H1 (cell line): ENCODE data around the gene PANX2. TPM values are rescaled to one million over a fixed set of nuclear protein-coding genes. Genes with fewer than 3 reads are reported as not detected.
A peak's percentile ranks its signal among the peaks of the same experiment; 100 is the strongest.

Source experiments
- CTCF ChIA-PET: fragments of 300-600 bp; sonication (Branson Sonifier 250); formaldehyde crosslinking; loops from one replicate; lab custom pipeline; 2021; ENCODE audit not compliant: partially characterized antibody; lab: Charles Lee
- POLR2A ChIA-PET: fragments of 300-600 bp; sonication (Branson Sonifier 250); formaldehyde crosslinking; loops from one replicate; lab custom pipeline; 2021; ENCODE audit warnings: inconsistent platforms; ENCODE audit not compliant: partially characterized antibody; lab: Charles Lee
- DNase-seq, 2 experiments: peaks; one replicate each; pipeline versions ENCODE4 v3.0.0 to v3.0.0-alpha.2; 2010 to 2022; ENCODE audit warnings: low spot score in 2 of 2, low read depth in 1 of 2, mixed read lengths in 1 of 2
- FAIRE-seq: peaks from 2 replicates; lab custom pipeline; 2011; peaks lifted over from hg19 to GRCh38; lab: Jason Lieb, UNC
- H2AFZ ChIP-seq: 2 replicates; pipeline ENCODE4 v1.8.1; 2012; ENCODE audit warnings: low read length, inconsistent platforms
- H2AK5ac ChIP-seq: 2 replicates; pipeline ENCODE4 v1.6.1; 2013; ENCODE audit warnings: low read depth, low read length
- H2BK120ac ChIP-seq: replicated peaks from 2 replicates; pipeline ENCODE3; 2013; ENCODE audit warnings: low read depth, low read length, inconsistent platforms
- H2BK12ac ChIP-seq: 2 replicates; pipeline ENCODE4 v1.6.1; 2013; ENCODE audit warnings: low read depth, low read length
- H2BK15ac ChIP-seq: 2 replicates; pipeline ENCODE4 v1.6.1; 2013; ENCODE audit warnings: low read length
- H2BK20ac ChIP-seq: 2 replicates; pipeline ENCODE4 v1.6.1; 2013; ENCODE audit warnings: low read length
- H2BK5ac ChIP-seq: 2 replicates; pipeline ENCODE4 v1.6.1; 2013; ENCODE audit warnings: low read depth, low read length
- H3K14ac ChIP-seq: 2 replicates; pipeline ENCODE4 v1.6.1; 2013; ENCODE audit warnings: inconsistent platforms; ENCODE audit not compliant: insufficient read length
- H3K18ac ChIP-seq: 2 replicates; pipeline ENCODE4 v1.6.1; 2013; ENCODE audit warnings: low read length; ENCODE audit errors: extremely low read depth
- H3K23ac ChIP-seq: 2 replicates; pipeline ENCODE4 v1.6.1; 2013; ENCODE audit warnings: inconsistent platforms; ENCODE audit not compliant: insufficient read length
- H3K23me2 ChIP-seq: 2 replicates; pipeline ENCODE4 v1.6.1; 2013; ENCODE audit warnings: low read depth, low read length
- H3K27ac ChIP-seq: 2 replicates; pipeline ENCODE4 v1.6.1; 2011; ENCODE audit warnings: low read depth, low read length, inconsistent platforms
- H3K27me3 ChIP-seq, 4 experiments: replicated peaks in 1 of 4; 1 replicate in 1 of 4; 2 replicates in 3 of 4; pipeline versions ENCODE4 v1.6.1 to v1.8.1; 2011 to 2013; ENCODE audit warnings: low read length in 3 of 4, mild to moderate bottlenecking in 3 of 4, inconsistent platforms in 2 of 4, mixed read lengths in 2 of 4, moderate library complexity in 1 of 4; ENCODE audit not compliant: control insufficient read depth in 3 of 4, insufficient read depth in 3 of 4; ENCODE audit errors: extremely low read depth in 1 of 4
- H3K36me3 ChIP-seq, 4 experiments: 2 replicates each; pipeline versions ENCODE4 v1.6.1 to v1.8.1; 2011 to 2013; ENCODE audit warnings: mild to moderate bottlenecking in 4 of 4, low read length in 3 of 4, moderate library complexity in 2 of 4, control low read depth in 1 of 4, inconsistent platforms in 1 of 4; ENCODE audit not compliant: insufficient read depth in 4 of 4, control insufficient read depth in 2 of 4
- H3K4ac ChIP-seq: replicated peaks from 2 replicates; pipeline ENCODE3; 2013; ENCODE audit warnings: low read length, low read depth, mixed read lengths, inconsistent platforms; ENCODE audit not compliant: insufficient read length
- H3K4me1 ChIP-seq, 4 experiments: replicated peaks in 1 of 4; 1 replicate in 1 of 4; 2 replicates in 3 of 4; pipeline versions ENCODE4 v1.6.1 to v1.8.1; 2011 to 2013; ENCODE audit warnings: low read length in 3 of 4, inconsistent platforms in 2 of 4, mixed read lengths in 1 of 4; ENCODE audit not compliant: insufficient read depth in 4 of 4, control insufficient read depth in 3 of 4
- H3K4me2 ChIP-seq, 2 experiments: 2 replicates each; pipeline versions ENCODE4 v1.6.1 to v1.8.1; 2011 to 2013; ENCODE audit warnings: low read depth in 2 of 2, low read length in 2 of 2, control low read depth in 1 of 2, inconsistent platforms in 1 of 2, mild to moderate bottlenecking in 1 of 2; ENCODE audit not compliant: insufficient read depth in 1 of 2
- H3K4me3 ChIP-seq, 4 experiments: fragments of 200-600, 300-600 bp in 1 of 4; sonication (generic), shearing (Covaris generic), sonication (Bioruptor Twin) in 1 of 4; 2 replicates each; pipeline versions ENCODE4 v1.5.1 to v1.8.1; 2011 to 2016; ENCODE audit warnings: low read length in 4 of 4, low read depth in 3 of 4, control low read depth in 2 of 4, inconsistent platforms in 2 of 4, mild to moderate bottlenecking in 2 of 4, mixed read lengths in 1 of 4, moderate library complexity in 1 of 4; ENCODE audit not compliant: insufficient read depth in 2 of 4; ENCODE audit errors: extremely low read depth in 1 of 4
- H3K56ac ChIP-seq: replicated peaks from 2 replicates; pipeline ENCODE3; 2013; ENCODE audit warnings: low read depth, mild to moderate bottlenecking, mixed read lengths, low read length, inconsistent platforms; ENCODE audit not compliant: insufficient read length
- H3K79me1 ChIP-seq: 2 replicates; pipeline ENCODE4 v1.6.1; 2013; ENCODE audit warnings: low read depth, low read length, control low read depth
- H3K79me2 ChIP-seq, 2 experiments: 2 replicates each; pipeline versions ENCODE4 v1.6.1 to v1.8.1; 2012 to 2013; ENCODE audit warnings: low read length in 2 of 2, mild to moderate bottlenecking in 2 of 2, inconsistent platforms in 1 of 2; ENCODE audit not compliant: insufficient read depth in 2 of 2, control insufficient read depth in 1 of 2
- H3K9ac ChIP-seq, 4 experiments: replicated peaks in 1 of 4; 1 replicate in 1 of 4; 2 replicates in 3 of 4; pipeline versions ENCODE4 v1.6.1 to v1.8.1; 2011 to 2013; ENCODE audit warnings: low read depth in 3 of 4, low read length in 3 of 4, control low read depth in 2 of 4, mild to moderate bottlenecking in 2 of 4, moderate library complexity in 2 of 4, inconsistent platforms in 1 of 4; ENCODE audit errors: extremely low read depth in 1 of 4
- H3K9me3 ChIP-seq, 2 experiments: 2 replicates each; pipeline versions ENCODE4 v1.6.1 to v1.8.1; 2012 to 2013; ENCODE audit warnings: mild to moderate bottlenecking in 2 of 2, moderate library complexity in 2 of 2, control low read depth in 1 of 2, inconsistent platforms in 1 of 2, low read depth in 1 of 2, low read length in 1 of 2, mixed read lengths in 1 of 2; ENCODE audit not compliant: insufficient read depth in 2 of 2
- H4K20me1 ChIP-seq, 2 experiments: replicated peaks in 1 of 2; 2 replicates each; pipeline versions ENCODE3 to v1.8.1; 2011 to 2013; ENCODE audit warnings: inconsistent platforms in 2 of 2, low read length in 2 of 2, mild to moderate bottlenecking in 1 of 2; ENCODE audit not compliant: insufficient read depth in 2 of 2, control insufficient read depth in 1 of 2
- H4K5ac ChIP-seq: 2 replicates; pipeline ENCODE4 v1.6.1; 2013; ENCODE audit warnings: low read length, low read depth, mixed read lengths, inconsistent platforms; ENCODE audit not compliant: insufficient read length
- H4K8ac ChIP-seq: 2 replicates; pipeline ENCODE4 v1.8.0; 2013; ENCODE audit warnings: mild to moderate bottlenecking, moderate library complexity, low read length, inconsistent platforms; ENCODE audit not compliant: insufficient read depth; ENCODE audit errors: extremely low read depth
- H4K91ac ChIP-seq: replicated peaks from 2 replicates; pipeline ENCODE3; 2013; ENCODE audit warnings: low read length, mixed read lengths, inconsistent platforms; ENCODE audit not compliant: insufficient read length
- ATF3 ChIP-seq: IDR thresholded peaks from 2 replicates; pipeline ENCODE4 v1.6.1; 2011; ENCODE audit warnings: low read depth, mild to moderate bottlenecking, low read length; ENCODE audit not compliant: insufficient read depth
- EZH2 ChIP-seq: fragments of 200-600 bp; sonication (generic); IDR thresholded peaks from 2 replicates; pipeline ENCODE4 v1.7.1; 2012; ENCODE audit warnings: low read depth, mild to moderate bottlenecking, moderate library complexity, low read length, inconsistent platforms; ENCODE audit not compliant: severe bottlenecking
- KDM5A ChIP-seq: fragments of 200-600 bp; IDR thresholded peaks from 2 replicates; pipeline ENCODE4 v1.7.1; 2012; ENCODE audit warnings: mild to moderate bottlenecking, low read length, inconsistent platforms, mixed read lengths
- SAP30 ChIP-seq: fragments of 300-600 bp; sonication (generic); IDR thresholded peaks from 2 replicates; pipeline ENCODE4 v1.7.1; 2012; ENCODE audit warnings: low read length, moderate library complexity, mild to moderate bottlenecking, inconsistent platforms; ENCODE audit not compliant: insufficient read depth, insufficient replicate concordance
- SIRT6 ChIP-seq: IDR thresholded peaks from one replicate; pipeline ENCODE4 v1.7.1; 2012; ENCODE audit warnings: low read length, inconsistent platforms
- TAF1 ChIP-seq: IDR thresholded peaks from 2 replicates; pipeline ENCODE4 v1.6.1; 2011; ENCODE audit warnings: mild to moderate bottlenecking, low read depth, low read length
- YY1 ChIP-seq: IDR thresholded peaks from 2 replicates; pipeline ENCODE4 v1.6.1; 2011; ENCODE audit warnings: low read depth, mild to moderate bottlenecking, low read length
- ZNF274 ChIP-seq: IDR thresholded peaks from 2 replicates; pipeline ENCODE4 v1.7.0; 2012; ENCODE audit warnings: low read length, borderline replicate concordance; ENCODE audit errors: extremely low read depth
- WGBS, 2 experiments: shearing (Covaris generic) in 1 of 2; methylation state at CpG; one replicate each; pipeline versions ENCODE4 v1.1.6 to v1.1.7; 2013 to 2015; ENCODE audit warnings: low lambda C conversion rate in 2 of 2, mixed read lengths in 2 of 2, inconsistent platforms in 1 of 2, low coverage in 1 of 2, missing lambda C conversion rate in 1 of 2; ENCODE audit not compliant: insufficient replicate concordance in 2 of 2, insufficient coverage in 1 of 2, insufficient read length in 1 of 2; ENCODE audit errors: extremely low coverage in 1 of 2, missing lambda C conversion rate in 1 of 2; 5-methylcytosine and 5-hydroxymethylcytosine counted together
- polyA plus RNA-seq, 7 experiments: library from polyadenylated mRNA; depleted of rRNA in 3 of 7; stranded (reverse) in 5 of 7; unstranded in 2 of 7; fragments of >200 nt in 5 of 7; fragments of 200-250 nt in 2 of 7; gene quantifications; 1 replicate in 5 of 7; 2 replicates in 1 of 7; 4 replicates in 1 of 7; pipeline versions ENCODE4 v1.2.1 to v1.2.3, GENCODE V29; 2011 to 2013; ENCODE audit warnings: missing spikeins in 2 of 7, mixed read lengths in 2 of 7
- total RNA-seq: library from RNA; stranded (reverse); fragmentation: NEBNext Ultra II Directional; extraction: Animal tissue kit (Norgen Biotek cat#: 25700); gene quantifications from 2 replicates; pipeline ENCODE4 v1.2.1, GENCODE V29; 2021

Gene PANX2
- total and polyA plus RNA-seq, 2 of the 8 experiments (the other 6 are each of a cell fraction or from before 2014, with no cell fraction given): 3.5 to 5.0 TPM

GRCh38 chr22:50189849-50190181, 19.3 kb downstream of the PANX2 start:
- Histone ChIP-seq H3K79me1 (peaks cover 12% of the 10 kb centered on the region), H4K8ac (peak overlapping the region; percentile 71; the same call in 1 of the 2 replicates), H2BK5ac (no peak overlapping the region), H2BK15ac (no peak overlapping the region), H3K23me2 (peaks cover 8% of the 10 kb centered on the region; the same call in 1 of the 2 replicates), H2AFZ (no peak overlapping the region), H2BK120ac (no peak overlapping the region), H3K27me3 (peaks cover 0 to 6% (median 2%) of the 10 kb centered on the region in 4 experiments; a peak in 3 of 7 replicates), H2BK12ac (no peak overlapping the region), H3K79me2 (peaks cover 0 to 23% of the 10 kb centered on the region in 2 experiments; a peak in 1 of 4 replicates), H3K4ac (no peak overlapping the region), H4K20me1 (peaks cover 21 to 34% of the 10 kb centered on the region in 2 experiments), H3K14ac (no peak overlapping the region), H3K9me3 (no peaks in the 10 kb centered on the region), H3K9ac (no peak overlapping the region), H3K27ac (no peak overlapping the region), H4K5ac (no peak overlapping the region), H2AK5ac (no peak overlapping the region), H3K56ac (no peak overlapping the region), H3K23ac (no peak overlapping the region), H3K4me3 (peak overlapping the region in 1 of 4 experiments; percentile 57; a peak in 2 of 8 replicates), H2BK20ac (no peak overlapping the region), H3K18ac (no peak overlapping the region), H4K91ac (no peak overlapping the region), H3K4me2 (peak overlapping the region; percentile 41 to 67; a peak in 2 of 4 replicates), H3K36me3 (peaks cover 3 to 12% (median 5%) of the 10 kb centered on the region in 4 experiments; a peak in 4 of 8 replicates), H3K4me1 (peaks cover 2 to 23% (median 10%) of the 10 kb centered on the region in 4 experiments; a peak in 6 of 7 replicates)
- CTCF ChIA-PET: interaction anchor here (0.8 to 4.4 kb wide), 12 partner anchors 12 to 130 kb away, joined by 3 to 21 read pairs (median 4); no protein-coding TSS in a partner anchor
- no peak for DNase-seq
- 57% methylated on average over 4 of the region's 4 CpGs; no CpG with 5 or more reads in 1 of the 2 experiments for WGBS, 2 experiments
- TF ChIP-seq ZNF274 (no peak), EZH2 (no peak), KDM5A (no peak), SIRT6 (no peak), ATF3 (no peak), SAP30 (no peak), TAF1 (no peak), YY1 (no peak)
- POLR2A ChIA-PET: interaction anchor here (1.8 kb wide), 1 partner anchor 15 kb away, joined by 9 read pairs; no protein-coding TSS in a partner anchor
- FAIRE-seq: no peak
